ENCODE measurements around the gene MAPKAPK5.

Gene MAPKAPK5

DNA sequence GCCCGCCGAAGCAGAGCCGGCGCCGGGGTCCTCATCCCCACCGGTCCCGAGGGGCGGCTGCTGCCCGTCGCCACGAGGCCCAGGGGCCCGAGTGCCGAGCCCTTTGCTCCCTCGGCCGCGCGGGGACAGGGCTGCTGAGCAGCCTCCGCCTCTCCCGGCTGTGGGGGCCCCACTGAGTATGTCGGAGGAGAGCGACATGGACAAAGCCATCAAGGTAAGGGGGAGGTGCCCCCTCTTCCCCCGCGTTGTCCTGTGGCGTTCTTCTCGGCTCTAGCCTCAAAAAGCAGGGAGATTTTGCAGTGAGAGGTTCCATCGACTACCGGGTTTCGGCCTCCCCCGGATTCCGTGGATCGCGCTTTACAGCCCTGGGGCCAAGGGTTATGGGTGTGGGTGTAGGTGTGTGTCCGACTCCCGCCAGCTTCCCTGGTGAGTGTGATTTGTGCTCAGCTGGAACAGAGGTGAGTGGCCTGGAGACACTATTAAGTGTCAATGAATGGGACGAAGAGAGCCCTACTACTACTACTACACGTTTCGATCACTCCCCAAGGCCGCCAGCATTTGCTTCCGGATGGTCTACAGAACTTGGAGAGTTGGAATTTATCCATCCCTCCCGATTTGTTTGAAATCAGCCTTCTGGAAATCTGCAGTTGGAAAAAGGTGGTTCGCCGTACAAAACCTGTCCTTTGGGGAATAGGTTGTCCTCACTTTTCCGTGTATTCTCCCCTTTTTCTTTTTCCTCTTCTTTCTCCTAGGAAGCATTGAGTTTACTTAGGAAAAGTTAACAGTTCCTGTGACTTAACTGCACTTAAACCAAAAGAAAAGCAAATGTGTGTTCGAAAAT is 748 bp downstream of the MAPKAPK5 start:
- peak overlapping the region; percentile 94 for H3K27ac Mint-ChIP-seq
- H3K36me3 Mint-ChIP-seq (ENCODE audit: low read depth) = peaks cover 52% of the 10 kb centered on the region
- peak; percentile 51 for DNase-seq
- H3K4me3 Mint-ChIP-seq = peak overlapping the region; percentile 96
- peak; percentile 25 for ATAC-seq
- no peaks in the 10 kb centered on the region for H3K9me3 Mint-ChIP-seq
- peaks cover 62% of the 10 kb centered on the region for H3K4me1 Mint-ChIP-seq
- no peaks in the 10 kb centered on the region for H3K27me3 Mint-ChIP-seq

DNA sequence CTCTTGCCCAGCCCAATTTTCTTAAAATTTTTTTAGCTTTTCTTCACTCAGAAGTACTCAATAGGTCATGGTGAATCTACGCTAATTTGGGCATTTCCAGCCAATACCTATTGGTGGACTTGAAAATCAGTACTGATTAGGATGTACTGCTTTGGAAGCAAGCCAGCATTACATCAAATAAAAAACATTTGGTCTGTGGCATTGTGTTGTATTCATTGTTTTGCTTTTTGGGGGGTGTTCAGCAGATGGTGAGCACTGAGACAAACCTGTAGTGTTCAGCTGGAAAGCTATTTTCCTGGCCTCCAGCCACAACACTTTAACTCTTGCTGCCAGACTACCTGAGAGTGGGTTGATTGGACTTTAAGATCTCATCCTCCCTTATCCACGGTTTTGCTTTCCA is 4.0 kb downstream of the MAPKAPK5 start:
- peaks cover 47% of the 10 kb centered on the region for H3K36me3 Mint-ChIP-seq (ENCODE audit: low read depth)
- no peak for ATAC-seq

DNA sequence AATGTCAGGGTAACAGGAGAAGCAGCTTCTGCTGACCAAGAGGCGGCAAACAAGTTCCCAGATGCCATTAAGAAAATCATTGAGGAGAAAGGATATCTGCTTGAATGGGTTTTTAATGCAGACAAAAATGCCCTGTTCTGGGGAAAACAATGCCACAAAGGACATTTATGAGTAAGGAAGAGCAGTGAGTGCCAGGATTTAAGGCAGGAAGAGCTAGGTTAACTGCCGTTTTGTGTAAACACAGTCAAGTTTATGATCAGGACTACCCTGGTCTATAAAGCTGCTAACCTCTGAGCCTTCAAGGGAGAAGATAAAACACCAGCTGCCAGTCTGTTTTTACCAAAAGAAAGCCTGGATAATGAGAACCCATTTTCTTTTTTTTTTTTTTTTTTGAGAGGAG is 8.5 kb downstream of the MAPKAPK5 start:
- peaks cover 34% of the 10 kb centered on the region for H3K4me1 Mint-ChIP-seq
- no peaks in the 10 kb centered on the region for H3K9me3 Mint-ChIP-seq
- H3K27ac Mint-ChIP-seq = no peak overlapping the region
- H3K27me3 Mint-ChIP-seq = no peaks in the 10 kb centered on the region
- ATAC-seq = no peak
- peaks cover 49% of the 10 kb centered on the region for H3K36me3 Mint-ChIP-seq (ENCODE audit: low read depth)
- no peak for DNase-seq
- peak overlapping the region; percentile 6 for H3K4me3 Mint-ChIP-seq

More for the DNA sequence above, 4.0 kb downstream of the MAPKAPK5 start:
- no peaks in the 10 kb centered on the region for H3K27me3 Mint-ChIP-seq
- no peaks in the 10 kb centered on the region for H3K9me3 Mint-ChIP-seq
- H3K27ac Mint-ChIP-seq = no peak overlapping the region
- peaks cover 52% of the 10 kb centered on the region for H3K4me1 Mint-ChIP-seq
- no peak for DNase-seq
- H3K4me3 Mint-ChIP-seq = no peak overlapping the region

DNA sequence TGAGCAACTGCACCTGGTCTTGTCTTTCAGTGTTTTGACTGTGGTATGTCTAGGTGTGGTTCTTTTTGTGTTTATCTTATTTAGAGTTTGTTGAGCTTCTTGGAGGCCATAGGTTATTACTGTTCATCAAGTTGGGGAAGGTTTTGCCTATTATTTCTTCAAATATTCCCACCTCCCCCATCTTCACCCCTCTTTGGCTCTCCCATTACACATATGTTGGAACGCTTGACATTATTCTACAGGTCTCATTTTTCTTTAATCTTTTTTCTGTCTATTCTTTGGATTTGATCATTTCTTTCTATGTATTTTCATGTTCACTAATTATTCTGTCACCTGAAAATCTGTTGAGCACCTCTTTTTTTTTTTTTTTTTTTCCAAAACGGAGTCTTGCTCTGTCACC is 16.2 kb downstream of the MAPKAPK5 start:
- H3K36me3 Mint-ChIP-seq (ENCODE audit: low read depth) = peaks cover 28% of the 10 kb centered on the region
- no peak overlapping the region for H3K4me3 Mint-ChIP-seq
- peaks cover 25% of the 10 kb centered on the region for H3K4me1 Mint-ChIP-seq
- DNase-seq (no peak), ATAC-seq (no peak)
- no peaks in the 10 kb centered on the region for H3K27me3 Mint-ChIP-seq
- H3K27ac Mint-ChIP-seq = no peak overlapping the region
- H3K9me3 Mint-ChIP-seq = no peaks in the 10 kb centered on the region

DNA sequence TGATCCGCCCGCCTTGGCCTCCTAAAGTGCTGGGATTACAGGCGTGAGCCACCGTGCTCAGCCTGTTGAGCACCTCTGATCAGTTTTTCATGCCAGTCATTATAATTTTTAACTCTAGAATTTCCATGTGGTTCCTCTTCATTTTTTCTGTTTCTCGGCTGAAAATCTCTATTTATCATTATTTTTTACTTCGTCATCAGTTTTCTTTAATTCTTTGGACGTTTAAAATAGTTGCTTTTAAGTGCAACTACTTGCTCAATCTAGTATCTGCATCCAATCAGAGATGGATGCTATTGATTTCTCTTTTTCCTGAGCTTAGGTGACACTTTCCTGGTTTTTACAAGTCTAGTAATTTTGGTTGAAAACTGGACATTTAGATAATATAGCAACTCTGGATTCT is 16.8 kb downstream of the MAPKAPK5 start:
- Mint-ChIP-seq H3K27me3 (no peaks in the 10 kb centered on the region), H3K4me1 (peaks cover 25% of the 10 kb centered on the region), H3K27ac (no peak overlapping the region), H3K36me3 (ENCODE audit: low read depth) (peaks cover 28% of the 10 kb centered on the region), H3K4me3 (no peak overlapping the region), H3K9me3 (no peaks in the 10 kb centered on the region)
- DNase-seq = no peak
- ATAC-seq = no peak

GRCh38 chr12:111864913-111865312 is 22.9 kb downstream of the MAPKAPK5 start:
- no peak for ATAC-seq
- no peaks in the 10 kb centered on the region for H3K9me3 Mint-ChIP-seq
- no peaks in the 10 kb centered on the region for H3K27me3 Mint-ChIP-seq
- DNase-seq = no peak
- H3K4me3 Mint-ChIP-seq = no peak overlapping the region
- H3K27ac Mint-ChIP-seq = no peak overlapping the region
- peaks cover 9% of the 10 kb centered on the region for H3K4me1 Mint-ChIP-seq
- peaks cover 35% of the 10 kb centered on the region for H3K36me3 Mint-ChIP-seq (ENCODE audit: low read depth)

DNA sequence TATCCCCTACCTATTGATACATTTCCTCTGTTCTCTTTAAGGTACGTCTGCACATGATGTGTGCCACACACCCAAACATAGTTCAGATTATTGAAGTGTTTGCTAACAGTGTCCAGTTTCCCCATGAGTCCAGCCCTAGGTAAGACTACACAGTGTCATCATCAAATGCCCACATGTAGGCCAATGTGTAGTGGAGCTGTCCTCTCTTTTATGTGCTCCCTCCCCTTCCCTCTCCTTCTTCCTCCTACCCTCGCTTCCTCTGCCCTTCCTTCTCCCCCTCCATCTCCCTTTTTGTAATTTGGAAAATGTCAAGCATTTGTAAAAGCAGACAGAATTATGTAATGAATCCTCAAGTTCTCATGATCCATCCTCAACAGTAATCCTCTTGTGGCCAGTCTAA is 25.5 kb downstream of the MAPKAPK5 start:
- Mint-ChIP-seq H3K9me3 (no peaks in the 10 kb centered on the region), H3K4me1 (peaks cover 6% of the 10 kb centered on the region), H3K36me3 (ENCODE audit: low read depth) (peaks cover 53% of the 10 kb centered on the region), H3K27me3 (no peaks in the 10 kb centered on the region), H3K4me3 (no peak overlapping the region), H3K27ac (no peak overlapping the region)
- DNase-seq = no peak
- no peak for ATAC-seq

DNA sequence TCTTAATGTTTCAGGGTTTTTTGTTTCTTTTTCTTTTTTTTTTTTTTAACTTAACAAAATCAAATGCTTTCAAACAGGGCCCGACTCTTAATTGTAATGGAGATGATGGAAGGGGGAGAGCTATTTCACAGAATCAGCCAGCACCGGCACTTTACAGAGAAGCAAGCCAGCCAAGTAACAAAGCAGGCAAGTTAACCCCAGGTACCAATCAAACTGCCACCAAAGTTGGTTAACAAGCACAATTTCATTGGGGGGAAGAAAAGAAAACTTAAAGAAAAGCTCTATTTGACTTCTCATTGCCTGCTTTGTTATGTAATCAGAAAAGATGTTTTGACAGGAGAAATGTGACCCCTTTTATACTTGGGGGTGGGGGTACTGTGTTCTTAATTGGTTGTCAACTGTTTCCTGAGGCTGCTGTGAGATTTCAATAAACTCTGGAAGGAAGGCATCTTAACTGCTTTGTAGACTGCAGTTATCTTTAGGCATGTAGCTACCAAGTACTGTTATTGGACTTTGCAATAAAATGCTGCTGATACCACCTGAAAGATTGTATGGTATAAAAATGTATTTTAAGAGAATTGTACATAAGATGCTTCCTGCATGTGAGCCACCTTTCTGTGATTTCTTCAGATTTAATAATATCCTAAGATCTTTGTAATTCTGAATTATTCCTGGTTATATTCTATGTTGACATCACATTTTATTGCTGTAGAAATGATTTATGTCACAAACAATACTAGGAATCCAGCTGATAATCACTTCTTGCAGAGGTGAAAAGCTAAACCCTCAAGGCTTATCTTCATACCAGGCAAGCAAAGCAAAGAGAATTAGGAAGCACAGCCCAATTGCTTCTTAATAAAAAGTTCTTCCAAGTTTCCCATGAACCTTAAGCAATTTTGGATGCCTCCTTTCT is 26.9 kb downstream of the MAPKAPK5 start:
- ATAC-seq = no peak
- H3K27ac Mint-ChIP-seq = no peak overlapping the region
- H3K9me3 Mint-ChIP-seq = no peaks in the 10 kb centered on the region
- peaks cover 58% of the 10 kb centered on the region for H3K36me3 Mint-ChIP-seq (ENCODE audit: low read depth)
- DNase-seq = no peak
- no peaks in the 10 kb centered on the region for H3K27me3 Mint-ChIP-seq
- peaks cover 3% of the 10 kb centered on the region for H3K4me1 Mint-ChIP-seq
- no peak overlapping the region for H3K4me3 Mint-ChIP-seq

DNA sequence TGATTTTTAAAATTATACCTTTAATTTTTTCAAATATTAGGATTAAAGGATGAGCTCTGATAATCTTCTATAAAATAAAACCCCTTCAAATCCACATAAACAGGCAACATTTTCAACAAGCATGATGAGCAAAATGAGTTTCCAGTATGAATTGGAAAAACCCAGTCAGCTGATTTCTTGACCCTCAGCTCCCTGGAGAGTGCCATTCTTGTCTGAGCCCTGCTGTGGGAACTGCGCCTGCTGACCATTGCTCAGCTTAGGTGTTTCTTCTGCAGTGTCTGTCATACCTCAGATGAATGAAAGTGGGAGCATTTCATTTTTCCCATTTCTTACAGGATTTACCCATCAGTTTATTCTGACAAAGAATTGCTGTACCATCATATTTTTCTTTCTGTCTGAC is 27.6 kb downstream of the MAPKAPK5 start:
- DNase-seq = no peak
- no peaks in the 10 kb centered on the region for H3K9me3 Mint-ChIP-seq
- no peak overlapping the region for H3K4me3 Mint-ChIP-seq
- H3K27ac Mint-ChIP-seq = no peak overlapping the region
- peaks cover 58% of the 10 kb centered on the region for H3K36me3 Mint-ChIP-seq (ENCODE audit: low read depth)
- no peaks in the 10 kb centered on the region for H3K27me3 Mint-ChIP-seq
- no peak for ATAC-seq
- H3K4me1 Mint-ChIP-seq = peaks cover 3% of the 10 kb centered on the region

DNA sequence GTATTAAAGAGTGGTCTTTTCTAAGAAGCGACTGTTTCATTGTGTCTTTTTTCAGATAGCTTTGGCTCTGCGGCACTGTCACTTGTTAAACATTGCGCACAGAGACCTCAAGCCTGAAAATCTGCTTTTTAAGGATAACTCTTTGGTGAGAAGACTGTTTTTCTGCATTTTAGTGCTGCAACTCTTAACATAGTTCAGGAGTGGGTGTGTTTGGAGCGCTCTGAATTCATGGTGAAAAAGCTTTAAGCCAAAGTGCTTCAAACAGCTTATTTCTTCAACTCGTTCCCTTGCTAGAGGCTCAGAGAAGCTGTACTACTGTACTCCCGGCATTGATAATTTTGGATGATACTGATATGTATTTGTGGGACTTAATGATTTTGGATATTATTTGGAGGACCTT is 28.2 kb downstream of the MAPKAPK5 start:
- Mint-ChIP-seq H3K27ac (no peak overlapping the region), H3K4me3 (no peak overlapping the region), H3K36me3 (ENCODE audit: low read depth) (peaks cover 56% of the 10 kb centered on the region), H3K9me3 (no peaks in the 10 kb centered on the region), H3K27me3 (no peaks in the 10 kb centered on the region), H3K4me1 (no peaks in the 10 kb centered on the region)
- no peak for ATAC-seq
- DNase-seq = no peak

- no peak for DNase-seq
- Mint-ChIP-seq H3K36me3 (ENCODE audit: low read depth) (peaks cover 53% of the 10 kb centered on the region), H3K27me3 (no peaks in the 10 kb centered on the region), H3K27ac (no peak overlapping the region), H3K9me3 (no peaks in the 10 kb centered on the region), H3K4me1 (no peaks in the 10 kb centered on the region), H3K4me3 (no peak overlapping the region)
- ATAC-seq = no peak
Observed at GRCh38 chr12:111870706-111871105, 28.7 kb downstream of the MAPKAPK5 start.

GRCh38 chr12:111873113-111873512 is 31.1 kb downstream of the MAPKAPK5 start:
- H3K36me3 Mint-ChIP-seq (ENCODE audit: low read depth) = peaks cover 60% of the 10 kb centered on the region
- no peak overlapping the region for H3K4me3 Mint-ChIP-seq
- H3K9me3 Mint-ChIP-seq = no peaks in the 10 kb centered on the region

GRCh38 chr12:111881716-111882115 is 39.7 kb downstream of the MAPKAPK5 start:
- no peak for ATAC-seq
- no peaks in the 10 kb centered on the region for H3K27me3 Mint-ChIP-seq
- no peaks in the 10 kb centered on the region for H3K9me3 Mint-ChIP-seq
- no peak overlapping the region for H3K27ac Mint-ChIP-seq
- no peaks in the 10 kb centered on the region for H3K4me1 Mint-ChIP-seq
- peaks cover 52% of the 10 kb centered on the region for H3K36me3 Mint-ChIP-seq (ENCODE audit: low read depth)
- DNase-seq = no peak
- no peak overlapping the region for H3K4me3 Mint-ChIP-seq

More at GRCh38 chr12:111873113-111873512, 31.1 kb downstream of the MAPKAPK5 start:
- Mint-ChIP-seq H3K27me3 (no peaks in the 10 kb centered on the region), H3K27ac (no peak overlapping the region), H3K4me1 (no peaks in the 10 kb centered on the region)
- ATAC-seq = no peak
- DNase-seq = no peak

- DNase-seq (no peak), ATAC-seq (no peak)
- Mint-ChIP-seq H3K9me3 (no peaks in the 10 kb centered on the region), H3K27ac (peak overlapping the region; percentile 34), H3K36me3 (ENCODE audit: low read depth) (peaks cover 54% of the 10 kb centered on the region), H3K27me3 (no peaks in the 10 kb centered on the region), H3K4me1 (no peaks in the 10 kb centered on the region), H3K4me3 (no peak overlapping the region)
Observed at GRCh38 chr12:111886662-111887545, 44.9 kb downstream of the MAPKAPK5 start.

Data from activated naive CD8-positive, alpha-beta T cell treated with anti-CD3 and anti-CD28 coated beads, Interleukin-2, amount 50 U/mL, for 24 hours (primary cell).